Lower lobe of right lung (tissue), 2 donors: Measurements from ENCODE around the gene C3orf20. TPM values are rescaled to one million over a fixed set of nuclear protein-coding genes. Genes with fewer than 3 reads are reported as not detected.
"Not testable (repeated sequence)": the region's sequence is repeated elsewhere in the genome, so short reads cannot be mapped to it uniquely, and the experiment has no call there.

Experiments
- ATAC-seq, 2 donors: fragments of 200-7000 bp; cut with Tn5 transposase; one replicate each; pipeline ENCODE4 v1.9.1; 2020 to 2022; ENCODE audit warnings: mild to moderate bottlenecking in 2 of 2, moderate library complexity in 2 of 2
- DNase-seq: peaks from one replicate; pipeline ENCODE4 v3.0.0-alpha.2; 2020
- H3K27ac ChIP-seq: fragments of 200-600 bp; one replicate; pipeline ENCODE4 v1.8.0; 2022
- H3K27me3 ChIP-seq: fragments of 200-600 bp; one replicate; pipeline ENCODE4 v1.8.0; 2022; ENCODE audit warnings: low read depth
- H3K36me3 ChIP-seq: fragments of 200-600 bp; one replicate; pipeline ENCODE4 v1.8.0; 2022; ENCODE audit warnings: mild to moderate bottlenecking
- H3K4me1 ChIP-seq: fragments of 200-600 bp; one replicate; pipeline ENCODE4 v1.8.0; 2022
- H3K4me3 ChIP-seq: fragments of 200-600 bp; one replicate; pipeline ENCODE4 v1.8.0; 2022; ENCODE audit warnings: mild to moderate bottlenecking
- H3K9me3 ChIP-seq: fragments of 200-600 bp; one replicate; pipeline ENCODE4 v1.8.0; 2022
- intact Hi-C: fragments of 100-400 bp; cut with DNase I; formaldehyde crosslinking; loops from one replicate; pipeline ENCODE4 v1.11.0; 2022
- total RNA-seq: library from RNA; stranded (reverse); fragmentation: NEBNext Ultra II Directional; extraction: Animal tissue kit (Norgen Biotek cat#: 25700); gene quantifications from one replicate; pipeline ENCODE4 v1.2.1, GENCODE V29; 2021
- TF ChIP-seq, protein P1 (sequence below): fragments of 200-600 bp; IDR thresholded peaks from one replicate; pipeline ENCODE4 v1.8.0; 2022; ENCODE audit warnings: antibody characterized with exemption, mild to moderate bottlenecking
- donor health status: DM: no; HTN: yes; CAD: no; lungs with severe emphysema.

C3orf20 gene
- total RNA-seq, 1 donor from 2014 or later: not detected

DNA sequence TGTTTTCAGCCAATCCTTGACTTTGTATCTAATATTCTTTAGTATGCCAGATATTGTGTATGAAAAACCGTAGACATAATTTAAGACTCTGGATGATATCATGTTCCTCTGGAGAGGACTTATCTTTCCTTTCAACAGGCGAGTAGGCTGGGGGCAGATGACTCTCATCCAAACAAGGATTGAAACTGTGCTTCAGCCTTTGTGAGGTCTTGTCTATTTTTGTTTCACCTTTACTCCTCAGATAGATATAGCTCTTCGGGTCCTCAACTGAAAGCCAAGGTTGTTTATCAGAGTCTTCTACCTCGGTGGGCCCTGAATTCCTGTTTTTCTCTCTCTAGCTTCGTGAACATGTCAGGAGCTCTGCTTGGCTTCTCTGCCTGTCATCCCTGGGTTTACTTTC, 66.0 kb downstream of the C3orf20 start:
- TF ChIP-seq, protein P1, sequence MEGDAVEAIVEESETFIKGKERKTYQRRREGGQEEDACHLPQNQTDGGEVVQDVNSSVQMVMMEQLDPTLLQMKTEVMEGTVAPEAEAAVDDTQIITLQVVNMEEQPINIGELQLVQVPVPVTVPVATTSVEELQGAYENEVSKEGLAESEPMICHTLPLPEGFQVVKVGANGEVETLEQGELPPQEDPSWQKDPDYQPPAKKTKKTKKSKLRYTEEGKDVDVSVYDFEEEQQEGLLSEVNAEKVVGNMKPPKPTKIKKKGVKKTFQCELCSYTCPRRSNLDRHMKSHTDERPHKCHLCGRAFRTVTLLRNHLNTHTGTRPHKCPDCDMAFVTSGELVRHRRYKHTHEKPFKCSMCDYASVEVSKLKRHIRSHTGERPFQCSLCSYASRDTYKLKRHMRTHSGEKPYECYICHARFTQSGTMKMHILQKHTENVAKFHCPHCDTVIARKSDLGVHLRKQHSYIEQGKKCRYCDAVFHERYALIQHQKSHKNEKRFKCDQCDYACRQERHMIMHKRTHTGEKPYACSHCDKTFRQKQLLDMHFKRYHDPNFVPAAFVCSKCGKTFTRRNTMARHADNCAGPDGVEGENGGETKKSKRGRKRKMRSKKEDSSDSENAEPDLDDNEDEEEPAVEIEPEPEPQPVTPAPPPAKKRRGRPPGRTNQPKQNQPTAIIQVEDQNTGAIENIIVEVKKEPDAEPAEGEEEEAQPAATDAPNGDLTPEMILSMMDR: no peak
- DNase-seq: no peak
- Histone ChIP-seq H3K4me1 (no peaks in the 10 kb centered on the region), H3K9me3 (no peaks in the 10 kb centered on the region), H3K4me3 (no peak overlapping the region), H3K27ac (no peak overlapping the region), H3K27me3 (no peaks in the 10 kb centered on the region), H3K36me3 (no peaks in the 10 kb centered on the region)
- no peak for ATAC-seq
- intact Hi-C loops: no loop called here

DNA sequence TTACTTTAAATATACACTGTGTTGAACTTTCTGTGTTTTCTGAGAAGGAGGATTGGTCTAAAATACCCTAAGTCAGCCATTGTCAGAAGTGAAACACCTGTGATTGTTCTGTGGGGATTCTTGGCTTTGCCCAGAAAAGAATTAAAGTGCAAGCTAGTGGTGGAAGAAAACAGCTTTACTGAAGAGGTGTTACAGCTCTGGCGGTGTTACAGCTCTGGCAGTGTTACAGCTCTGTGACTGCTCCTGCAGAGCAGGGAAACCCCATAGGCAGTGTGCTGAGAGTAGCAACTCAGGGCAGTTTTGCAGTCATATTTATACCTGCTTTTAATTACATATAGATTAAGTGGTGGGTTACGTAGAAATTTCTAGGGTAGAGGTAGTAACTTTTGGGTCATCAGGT, 66.6 kb downstream of the C3orf20 start:
- H3K4me3 ChIP-seq: no peak overlapping the region
- no peak overlapping the region for H3K27ac ChIP-seq
- intact Hi-C loops: no loop called here
- H3K27me3 ChIP-seq: no peaks in the 10 kb centered on the region
- TF ChIP-seq, protein P1: no peak
- H3K4me1 ChIP-seq: no peaks in the 10 kb centered on the region
- DNase-seq (no peak), ATAC-seq (no peak)
- no peaks in the 10 kb centered on the region for H3K9me3 ChIP-seq
- no peaks in the 10 kb centered on the region for H3K36me3 ChIP-seq

DNA sequence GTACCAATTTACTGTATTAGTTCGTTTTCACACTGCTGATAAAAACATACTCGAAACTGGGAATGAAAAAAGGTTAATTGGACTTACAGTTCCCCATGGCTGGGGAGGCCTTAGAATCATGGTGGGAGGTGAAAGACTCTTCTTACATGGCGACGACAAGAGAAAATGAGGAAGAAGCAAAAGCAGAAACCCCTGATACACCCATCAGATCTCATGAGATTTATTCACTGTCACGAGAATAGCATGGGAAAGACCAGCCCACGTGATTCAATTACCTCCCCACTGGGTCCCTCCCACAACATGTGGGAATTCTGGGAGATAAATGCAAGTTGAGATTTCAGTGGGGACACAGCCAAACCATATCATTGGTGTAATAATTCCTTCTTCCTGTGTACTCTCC, 69.6 kb downstream of the C3orf20 start:
- no peak for ATAC-seq
- intact Hi-C loops: no loop called here
- Histone ChIP-seq H3K4me3 (no peak overlapping the region), H3K4me1 (no peaks in the 10 kb centered on the region), H3K27me3 (no peaks in the 10 kb centered on the region), H3K36me3 (no peaks in the 10 kb centered on the region), H3K27ac (no peak overlapping the region), H3K9me3 (no peaks in the 10 kb centered on the region)
- DNase-seq: no peak
- TF ChIP-seq, protein P1: no peak

DNA sequence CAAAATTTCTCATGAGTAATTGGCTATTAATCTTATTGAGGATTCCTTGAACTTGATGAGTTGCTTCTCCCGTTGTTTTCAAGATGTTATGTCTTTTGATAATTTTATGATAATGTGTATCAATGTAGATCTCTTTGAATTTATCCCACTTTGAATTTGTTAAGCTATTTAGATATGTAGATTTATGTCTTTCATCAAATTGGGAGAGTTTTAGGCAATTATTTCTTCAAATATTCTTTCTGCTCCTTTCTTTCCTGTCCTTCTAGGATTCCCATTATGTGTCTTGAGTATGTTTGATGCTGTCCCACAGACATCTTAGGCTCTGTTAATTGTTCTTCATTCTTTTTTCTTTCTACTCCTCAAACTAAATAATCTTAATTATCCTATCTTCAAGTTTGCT, 75.7 kb downstream of the C3orf20 start:
- no peak overlapping the region for H3K4me3 ChIP-seq
- H3K27me3 ChIP-seq: no peaks in the 10 kb centered on the region
- ATAC-seq (no peak), DNase-seq (no peak)
- H3K36me3 ChIP-seq: no peaks in the 10 kb centered on the region
- H3K4me1 ChIP-seq: no peaks in the 10 kb centered on the region
- no peak overlapping the region for H3K27ac ChIP-seq
- peaks cover 9% of the 10 kb centered on the region for H3K9me3 ChIP-seq
- TF ChIP-seq, protein P1: no peak
- intact Hi-C loops: no loop called here

DNA sequence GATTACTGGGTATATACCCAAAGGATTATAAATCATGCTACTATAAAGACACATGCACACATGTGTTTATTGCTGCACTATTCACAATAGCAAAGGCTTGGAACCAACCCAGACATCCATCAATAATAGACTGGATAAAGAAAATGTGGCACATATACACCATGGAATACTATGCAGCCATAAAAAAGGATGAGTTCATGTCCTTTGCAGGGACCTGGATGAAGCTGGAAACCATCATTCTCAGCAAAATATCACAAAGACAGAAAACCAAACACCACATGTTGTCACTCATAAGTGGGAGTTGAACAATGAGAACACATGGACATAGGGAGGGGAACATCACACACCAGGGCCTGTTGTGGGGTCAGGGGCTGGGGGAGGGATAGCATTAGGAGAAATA, 78.0 kb downstream of the C3orf20 start:
- H3K27me3 ChIP-seq, H3K4me1 ChIP-seq, DNase-seq, H3K27ac ChIP-seq, intact Hi-C loops, H3K36me3 ChIP-seq, H3K9me3 ChIP-seq, ATAC-seq, H3K4me3 ChIP-seq: not testable (repeated sequence)

DNA sequence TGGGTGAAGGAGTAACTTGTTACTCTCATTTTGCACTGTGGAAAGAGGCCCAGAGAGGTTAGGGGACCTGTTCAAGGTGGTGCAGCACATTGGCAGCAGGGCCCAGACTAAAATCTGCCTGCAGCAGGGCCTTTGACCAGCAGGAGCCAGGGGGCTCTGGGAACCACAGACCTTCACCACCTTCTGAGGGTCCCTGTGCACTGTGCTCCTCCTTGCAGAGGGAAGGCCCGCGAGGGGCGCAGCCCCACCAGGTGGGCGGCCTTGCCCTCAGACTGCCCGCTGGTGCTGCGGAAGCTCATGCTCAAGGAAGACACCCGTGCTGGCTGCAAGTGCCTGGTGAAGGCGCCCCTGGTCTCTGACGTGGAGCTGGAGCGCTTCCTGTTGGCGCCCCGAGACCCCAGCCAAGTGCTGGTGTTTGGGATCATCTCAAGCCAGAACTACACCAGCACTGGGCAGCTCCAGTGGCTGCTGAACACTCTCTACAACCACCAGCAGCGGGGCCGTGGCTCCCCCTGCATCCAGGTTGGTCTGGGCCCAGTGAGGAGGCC, 82.3 kb downstream of the C3orf20 start:
- H3K36me3 ChIP-seq: no peaks in the 10 kb centered on the region
- no peak overlapping the region for H3K4me3 ChIP-seq
- H3K9me3 ChIP-seq: no peaks in the 10 kb centered on the region
- H3K27me3 ChIP-seq: no peaks in the 10 kb centered on the region
- no peak for DNase-seq
- ATAC-seq: peak in 1 of 2 donors; percentile 35
- TF ChIP-seq, protein P1: no peak
- H3K27ac ChIP-seq: no peak overlapping the region
- H3K4me1 ChIP-seq: no peaks in the 10 kb centered on the region
- intact Hi-C loops: no loop called here
